ENCODE data around the gene CCNY. TPM values are rescaled to one million over a fixed set of nuclear protein-coding genes. Genes with fewer than 3 reads are reported as not detected.
A peak's percentile ranks its signal among the peaks of the same experiment; 100 is the strongest.

CCNY gene
- total RNA-seq, 1 experiment from 2014 or later = 42.1 TPM

DNA sequence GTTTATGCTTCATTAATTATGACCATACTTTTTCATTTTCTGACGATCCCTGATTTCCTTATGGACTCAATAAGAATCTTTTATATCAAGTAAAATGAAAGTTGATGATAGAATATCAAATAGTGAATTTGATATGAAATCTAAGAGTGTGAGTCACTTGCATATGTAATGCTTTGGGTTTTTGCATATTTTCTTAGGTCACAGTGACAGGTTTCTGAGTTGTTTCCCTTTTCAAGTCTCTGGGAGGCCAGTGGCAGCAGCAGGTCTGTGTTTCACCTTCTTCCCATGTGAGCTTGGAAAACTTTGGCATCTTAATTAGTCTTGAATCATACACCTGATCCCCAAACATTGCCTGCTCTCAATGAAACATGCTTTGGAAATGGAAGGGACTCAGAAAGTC lies 234.1 kb downstream of the CCNY start:
- in situ Hi-C loops (cut with HindIII; ENCODE audit: low pct_unique_long_range_greater_than_20kb, low sequenced_read_pairs) = no loop called here
- DNase-seq (ENCODE audit: low read depth) = no peak

DNA sequence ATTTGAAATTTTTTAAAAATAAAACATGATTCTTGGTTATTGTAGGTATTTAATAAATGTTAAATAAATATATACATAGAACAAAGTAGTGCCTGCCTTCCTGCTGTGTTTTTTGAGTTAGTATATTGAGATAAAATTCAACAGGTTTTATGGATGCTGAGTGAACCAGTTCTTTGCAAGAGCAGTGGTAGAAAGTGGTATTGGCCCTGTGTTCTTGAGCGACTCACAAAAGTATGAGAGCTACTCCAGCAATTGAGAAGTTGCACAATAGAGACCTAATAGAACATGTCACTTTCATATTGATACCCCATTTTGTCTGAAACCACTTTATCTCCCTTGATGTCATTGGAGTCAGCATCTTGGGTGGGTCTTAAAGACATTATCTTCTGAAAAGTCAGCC lies 236.3 kb downstream of the CCNY start:
- in situ Hi-C loops (cut with HindIII; ENCODE audit: low pct_unique_long_range_greater_than_20kb, low sequenced_read_pairs) = no loop called here
- no peak for DNase-seq (ENCODE audit: low read depth)

DNA sequence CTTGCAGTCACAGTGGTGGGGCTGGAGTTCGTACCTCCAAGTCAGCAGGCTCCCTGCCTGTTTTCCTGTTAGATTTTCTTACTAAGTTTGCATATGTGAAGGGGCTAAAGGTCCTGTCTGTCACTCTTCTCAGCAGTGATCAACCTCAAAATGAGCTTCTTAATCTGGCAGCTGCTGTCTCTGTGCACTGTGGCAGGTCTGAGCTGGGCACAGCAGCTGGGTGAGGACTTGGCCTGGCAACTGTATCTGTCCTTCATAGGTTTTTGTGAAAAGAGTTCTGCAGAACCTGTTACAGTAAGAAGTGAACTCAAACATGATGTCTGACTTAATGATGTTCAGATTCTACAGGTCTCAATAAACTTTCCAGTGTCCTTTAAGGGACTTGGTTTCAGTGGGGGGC lies 237.5 kb downstream of the CCNY start:
- no peak for DNase-seq (ENCODE audit: low read depth)
- in situ Hi-C loops (cut with HindIII; ENCODE audit: low pct_unique_long_range_greater_than_20kb, low sequenced_read_pairs) = no loop called here

DNA sequence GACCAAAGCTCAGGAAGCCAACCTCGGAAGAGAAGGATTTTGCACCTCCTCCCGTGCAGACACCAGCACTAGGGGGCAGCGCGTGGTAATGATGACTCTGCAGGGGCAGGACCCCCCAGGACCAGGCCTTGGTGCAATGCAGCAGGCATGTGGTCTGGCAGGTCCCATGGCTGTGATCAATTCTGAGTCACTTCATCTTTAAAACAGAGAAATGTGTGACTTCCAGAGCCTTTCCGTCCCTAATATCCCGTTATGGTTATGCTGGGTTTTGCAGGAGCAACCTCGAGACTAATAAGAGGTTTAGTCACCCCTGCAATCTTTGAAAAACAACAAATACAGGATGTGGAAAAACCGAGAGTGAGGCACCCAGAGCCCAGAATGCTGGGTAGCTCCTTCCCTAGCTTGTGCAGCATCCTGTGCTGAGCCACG lies 238.6 kb downstream of the CCNY start:
- in situ Hi-C loops (cut with HindIII; ENCODE audit: low pct_unique_long_range_greater_than_20kb, low sequenced_read_pairs) = no loop called here

DNA sequence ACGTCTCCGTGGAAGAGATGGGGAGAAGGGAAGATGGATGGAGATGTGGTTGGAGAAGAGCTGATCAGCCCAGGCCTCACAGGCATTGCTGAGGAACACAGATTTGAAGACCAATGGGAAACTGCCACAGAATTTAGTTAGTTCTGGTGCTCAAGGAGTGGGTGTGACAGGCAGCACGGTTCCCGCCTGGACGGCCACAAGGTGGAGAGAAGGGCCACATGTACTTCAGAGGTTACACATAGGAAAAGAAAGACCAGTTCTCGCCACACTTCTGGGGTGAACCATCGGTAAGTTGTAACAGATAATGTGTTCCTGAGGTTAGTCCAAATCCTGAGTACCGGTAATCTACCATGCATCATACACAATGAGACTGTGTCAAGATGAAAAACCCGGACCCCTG lies 239.3 kb downstream of the CCNY start:
- in situ Hi-C loops (cut with HindIII; ENCODE audit: low pct_unique_long_range_greater_than_20kb, low sequenced_read_pairs) = no loop called here
- no peak for DNase-seq (ENCODE audit: low read depth)

More for the DNA sequence above, 238.6 kb downstream of the CCNY start:
- DNase-seq (ENCODE audit: low read depth) = peak; percentile 78

DNA sequence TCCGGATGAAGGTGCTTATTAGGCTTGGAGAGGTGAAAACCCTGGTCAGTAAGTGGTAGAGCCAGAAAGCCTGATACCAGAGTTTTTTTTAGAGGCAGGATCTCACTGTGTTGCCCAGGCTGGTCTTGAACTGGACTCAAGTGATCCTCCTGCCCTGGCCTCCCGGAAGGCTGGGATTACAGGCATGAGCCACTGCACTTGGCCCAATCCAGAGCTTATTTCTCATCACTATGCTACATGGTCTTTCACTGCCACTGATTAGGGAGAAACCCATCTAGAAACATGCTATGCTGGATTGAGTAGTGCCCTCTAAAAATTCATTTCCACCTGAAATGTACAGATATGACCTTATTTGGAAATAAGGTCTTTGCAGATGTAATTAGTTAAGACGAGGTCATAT lies 240.4 kb downstream of the CCNY start:
- in situ Hi-C loops (cut with HindIII; ENCODE audit: low pct_unique_long_range_greater_than_20kb, low sequenced_read_pairs) = no loop called here
- no peak for DNase-seq (ENCODE audit: low read depth)

DNA sequence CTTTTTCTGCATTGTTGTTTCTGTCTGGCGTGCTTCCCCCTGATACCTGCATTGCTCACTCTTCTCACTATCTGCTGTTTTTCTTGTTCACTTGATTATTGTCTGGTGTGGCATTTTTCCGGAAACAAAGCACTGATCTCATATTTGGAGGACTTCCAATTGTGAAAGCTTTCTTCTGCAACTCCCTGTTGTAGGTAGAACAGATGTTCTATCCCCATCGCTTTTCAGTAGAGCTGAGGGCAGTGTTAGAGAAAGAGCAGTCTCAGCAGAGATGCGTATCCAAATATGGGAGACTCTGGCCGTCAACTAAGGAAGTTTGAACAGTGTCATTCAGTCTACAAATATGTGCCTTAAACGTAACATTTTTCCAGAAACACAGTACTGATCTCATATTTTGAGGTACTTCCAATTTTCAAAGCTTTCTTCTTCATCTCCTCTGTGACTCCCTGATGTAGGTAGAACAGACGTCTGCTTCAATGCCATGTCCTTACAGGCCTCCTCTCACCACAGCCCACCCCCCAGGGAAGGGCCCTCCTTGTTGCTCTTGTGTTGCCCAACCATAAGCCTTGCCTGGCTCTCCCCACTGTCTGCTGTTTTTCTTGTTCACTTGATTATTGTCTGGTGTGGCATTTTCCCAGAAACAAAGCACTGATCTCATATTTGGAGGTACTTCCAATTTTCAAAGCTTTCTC lies 241.8 kb downstream of the CCNY start:
- DNase-seq (ENCODE audit: low read depth) = no peak
- in situ Hi-C loops (cut with HindIII; ENCODE audit: low pct_unique_long_range_greater_than_20kb, low sequenced_read_pairs) = no loop called here

DNA sequence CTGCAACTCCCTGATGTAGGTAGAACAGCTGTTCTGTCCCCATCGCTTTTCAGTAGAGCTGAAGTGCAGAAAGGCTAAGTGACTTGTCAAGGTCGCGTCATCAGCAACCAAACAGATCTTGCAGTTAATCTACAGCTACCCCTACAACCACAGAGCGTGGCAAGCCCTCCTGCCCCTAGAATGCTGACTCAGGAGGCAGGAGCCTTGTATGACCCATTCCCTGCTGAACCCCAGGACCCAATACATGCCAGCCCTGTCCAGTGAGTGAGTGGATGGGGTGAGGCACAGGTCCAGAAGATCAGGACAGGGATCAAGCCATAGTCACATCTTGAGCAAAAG lies 242.3 kb downstream of the CCNY start:
- no peak for DNase-seq (ENCODE audit: low read depth)
- in situ Hi-C loops (cut with HindIII; ENCODE audit: low pct_unique_long_range_greater_than_20kb, low sequenced_read_pairs) = no loop called here

DNA sequence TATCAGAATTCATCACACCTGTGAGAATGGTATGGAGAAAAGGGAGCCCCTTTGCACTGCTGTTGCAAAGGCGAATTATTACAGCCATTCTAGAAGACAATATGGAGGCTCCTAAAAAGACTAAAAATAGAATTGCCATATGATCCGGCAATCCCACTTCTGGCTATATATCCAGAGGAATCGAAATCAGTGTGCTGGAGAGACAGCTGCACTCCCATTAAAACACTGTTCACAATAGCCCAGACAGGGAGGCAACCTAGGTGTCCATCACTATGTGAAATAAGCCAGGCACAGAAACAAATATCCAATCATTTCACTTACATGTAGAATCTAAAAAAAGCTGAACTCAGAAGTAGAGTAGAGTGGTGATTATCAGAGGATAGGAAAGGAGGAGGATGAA lies 242.8 kb downstream of the CCNY start:
- in situ Hi-C loops (cut with HindIII; ENCODE audit: low pct_unique_long_range_greater_than_20kb, low sequenced_read_pairs) = no loop called here
- DNase-seq (ENCODE audit: low read depth) = no peak

DNA sequence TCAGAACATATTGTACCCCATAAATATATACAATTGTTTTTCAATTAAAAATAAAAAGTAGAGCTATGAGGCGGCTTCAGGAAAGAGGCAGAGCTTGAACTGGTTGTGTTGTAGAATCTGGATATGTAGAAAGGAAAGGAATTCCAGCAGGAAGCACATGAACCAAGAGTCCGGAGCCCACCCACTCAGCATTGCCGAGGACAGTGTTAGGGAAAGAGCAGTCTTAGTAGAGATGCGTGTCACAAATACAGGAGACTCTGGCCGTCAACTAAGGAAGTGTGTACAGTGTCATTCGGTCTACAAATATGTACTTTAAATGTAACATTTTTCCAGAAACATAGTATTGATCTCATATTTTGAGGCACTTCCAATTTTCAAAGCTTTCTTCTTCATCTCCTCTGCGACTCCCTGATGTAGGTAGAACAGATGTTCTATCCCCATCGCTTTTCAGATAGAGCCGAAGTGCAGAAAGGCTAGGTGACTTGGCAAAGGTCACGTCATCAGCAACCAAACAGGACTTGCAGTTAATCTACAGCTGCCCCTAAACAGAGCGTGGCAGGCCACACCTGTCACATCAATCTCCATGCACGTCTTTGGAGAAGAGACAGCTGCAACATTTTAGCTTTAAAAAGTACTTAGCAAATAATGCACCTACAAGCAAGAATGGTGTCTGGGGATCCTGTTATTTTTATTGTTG lies 243.6 kb downstream of the CCNY start:
- in situ Hi-C loops (cut with HindIII; ENCODE audit: low pct_unique_long_range_greater_than_20kb, low sequenced_read_pairs) = no loop called here

DNA sequence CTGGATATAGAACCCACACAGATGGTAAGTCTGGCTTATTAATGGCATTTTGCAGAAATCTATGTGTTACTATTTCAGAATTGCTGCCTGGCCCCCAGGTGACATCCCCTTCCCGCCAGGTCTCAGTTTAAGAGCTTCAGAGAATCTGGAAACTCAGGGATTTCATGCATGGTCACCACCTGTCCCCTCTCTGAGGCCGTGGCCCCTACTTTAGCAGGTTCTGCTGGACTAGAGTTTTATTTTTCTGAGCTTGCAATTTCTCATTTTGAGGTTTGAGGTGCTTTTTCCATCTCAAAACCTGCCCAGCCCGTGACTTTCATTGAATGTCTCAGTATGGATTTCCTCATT lies 244.1 kb downstream of the CCNY start:
- in situ Hi-C loops (cut with HindIII; ENCODE audit: low pct_unique_long_range_greater_than_20kb, low sequenced_read_pairs) = no loop called here
- DNase-seq (ENCODE audit: low read depth) = no peak

More for the DNA sequence above, 243.6 kb downstream of the CCNY start:
- DNase-seq (ENCODE audit: low read depth) = no peak

DNA sequence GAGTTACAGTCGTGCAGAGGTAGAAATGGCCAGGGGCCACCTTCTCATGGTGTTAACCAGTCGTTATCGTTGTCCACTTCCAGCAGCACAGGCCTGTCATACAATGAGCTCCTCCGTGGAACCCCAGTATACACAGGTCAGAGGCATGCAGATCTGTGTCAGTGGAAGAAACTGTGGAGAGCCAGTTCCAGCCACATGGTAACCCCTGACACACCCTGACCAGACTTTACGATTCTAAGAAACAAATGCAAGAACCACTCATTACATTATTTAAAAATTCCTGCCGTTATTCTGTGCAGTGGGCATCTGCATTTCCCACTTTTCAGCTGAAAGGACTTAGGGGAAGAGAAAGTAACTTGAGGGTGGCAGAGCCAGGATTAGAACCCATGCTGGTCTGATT lies 245.3 kb downstream of the CCNY start:
- in situ Hi-C loops (cut with HindIII; ENCODE audit: low pct_unique_long_range_greater_than_20kb, low sequenced_read_pairs) = no loop called here
- no peak for DNase-seq (ENCODE audit: low read depth)

DNA sequence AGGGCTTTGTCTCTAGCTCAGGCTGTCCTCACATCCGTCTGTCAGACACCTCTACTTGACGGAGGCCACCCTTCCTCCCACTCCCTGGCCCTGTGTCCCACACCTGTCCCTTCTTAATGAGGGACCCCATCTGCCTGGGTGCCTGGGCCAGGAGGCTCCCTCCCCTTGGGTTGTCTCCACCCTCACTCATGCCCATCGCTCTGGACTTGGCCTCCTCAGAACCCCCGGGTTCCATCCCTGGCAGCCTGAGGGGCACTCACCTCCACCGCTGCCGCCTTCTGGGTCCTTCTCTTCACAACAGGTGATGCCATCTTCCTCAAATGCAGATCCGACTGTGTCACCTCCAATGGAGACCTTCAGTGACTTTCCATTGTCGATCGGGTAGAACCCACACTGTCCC lies 248.6 kb downstream of the CCNY start:
- DNase-seq (ENCODE audit: low read depth) = no peak
- in situ Hi-C loops (cut with HindIII; ENCODE audit: low pct_unique_long_range_greater_than_20kb, low sequenced_read_pairs) = no loop called here

DNA sequence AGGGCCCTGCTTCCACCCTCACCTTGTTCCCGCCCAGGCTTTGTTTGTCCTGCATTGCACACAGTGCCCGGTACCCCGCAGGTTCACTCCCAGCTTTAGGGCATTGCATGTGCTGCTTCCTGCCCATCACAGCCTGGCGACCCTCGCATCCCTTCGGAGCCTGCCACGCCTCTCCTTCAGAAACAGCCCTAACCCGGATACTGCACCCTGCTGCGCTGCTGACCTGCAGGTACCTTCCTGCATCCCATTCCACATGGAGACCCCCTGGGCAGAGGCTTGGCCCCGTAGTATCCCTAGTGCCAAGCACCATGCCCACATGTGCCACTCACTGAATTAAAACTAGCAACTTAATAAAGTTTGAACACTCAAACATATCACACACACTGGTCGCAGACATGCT lies 249.0 kb downstream of the CCNY start:
- in situ Hi-C loops (cut with HindIII; ENCODE audit: low pct_unique_long_range_greater_than_20kb, low sequenced_read_pairs) = no loop called here
- no peak for DNase-seq (ENCODE audit: low read depth)

DNA sequence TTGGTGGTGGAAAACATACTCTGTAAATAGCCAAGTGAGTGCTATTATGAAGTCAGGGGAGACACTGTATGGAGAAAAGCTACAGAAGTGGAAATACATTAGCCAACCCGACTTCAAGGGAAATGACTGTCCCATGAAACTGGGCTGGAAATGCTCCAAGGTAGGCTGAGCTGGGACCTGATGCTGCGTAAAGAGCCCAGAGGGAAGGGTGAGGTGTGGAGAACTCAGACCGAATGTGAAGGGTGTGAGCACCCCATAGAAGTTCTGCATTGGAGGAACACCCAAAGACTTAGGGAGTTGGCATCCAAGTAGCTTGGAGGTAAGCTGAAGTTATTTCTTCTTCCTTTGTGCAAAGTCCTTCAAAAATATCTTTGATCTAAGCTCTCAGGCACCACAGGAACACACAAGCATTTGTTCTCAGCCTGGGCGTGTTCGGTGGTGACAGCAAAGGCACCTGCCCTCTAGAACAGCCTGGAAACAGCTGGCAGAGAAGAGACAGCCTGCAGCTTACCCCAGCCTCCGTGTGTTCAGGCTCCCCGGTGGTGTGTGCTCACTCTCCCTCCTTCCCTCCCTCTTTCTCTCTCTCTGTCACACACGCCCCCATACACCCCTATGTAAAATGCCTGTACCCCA lies 249.7 kb downstream of the CCNY start:
- DNase-seq (ENCODE audit: low read depth) = no peak
- in situ Hi-C loops (cut with HindIII; ENCODE audit: low pct_unique_long_range_greater_than_20kb, low sequenced_read_pairs) = no loop called here

DNA sequence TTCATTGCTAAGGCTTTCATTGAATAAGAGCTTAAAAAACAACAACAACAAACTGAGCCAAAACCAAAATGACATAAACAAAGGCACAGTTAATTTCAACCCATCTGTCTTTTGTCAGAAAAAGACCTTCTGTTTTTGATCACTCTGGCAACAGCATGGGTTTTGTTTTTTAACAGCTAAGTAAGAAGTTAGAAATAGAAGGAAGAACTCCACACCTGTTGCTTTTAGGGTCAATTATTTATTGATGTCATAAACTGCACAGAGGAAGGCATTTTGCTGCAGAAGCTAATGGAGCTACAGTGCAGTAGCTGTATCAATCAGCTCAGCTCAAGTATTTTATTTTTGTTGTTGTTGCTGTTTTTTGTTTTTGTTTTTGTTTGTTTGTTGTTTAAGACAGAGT lies 252.5 kb downstream of the CCNY start:
- in situ Hi-C loops (cut with HindIII; ENCODE audit: low pct_unique_long_range_greater_than_20kb, low sequenced_read_pairs) = no loop called here
- no peak for DNase-seq (ENCODE audit: low read depth)

DNA sequence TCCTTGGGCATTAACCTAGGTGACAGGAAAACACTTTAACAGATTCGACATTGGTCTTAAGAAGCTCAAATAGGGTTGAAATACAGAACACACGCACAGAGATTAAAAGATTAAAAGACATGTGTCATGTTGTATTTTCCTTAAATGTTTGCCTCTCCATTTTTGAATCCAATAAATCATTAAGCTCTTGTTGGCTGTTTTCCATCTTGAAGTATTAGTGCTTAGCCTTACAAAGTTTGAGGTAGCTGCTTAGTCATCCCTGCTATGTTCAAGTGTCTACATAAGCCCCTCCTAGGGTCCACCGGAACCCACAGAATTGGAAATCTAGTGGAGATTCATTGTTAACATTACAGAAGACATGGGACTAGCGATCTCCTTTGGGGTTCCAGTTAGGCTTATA lies 256.1 kb downstream of the CCNY start:
- in situ Hi-C loops (cut with HindIII; ENCODE audit: low pct_unique_long_range_greater_than_20kb, low sequenced_read_pairs) = no loop called here
- no peak for DNase-seq (ENCODE audit: low read depth)

DNA sequence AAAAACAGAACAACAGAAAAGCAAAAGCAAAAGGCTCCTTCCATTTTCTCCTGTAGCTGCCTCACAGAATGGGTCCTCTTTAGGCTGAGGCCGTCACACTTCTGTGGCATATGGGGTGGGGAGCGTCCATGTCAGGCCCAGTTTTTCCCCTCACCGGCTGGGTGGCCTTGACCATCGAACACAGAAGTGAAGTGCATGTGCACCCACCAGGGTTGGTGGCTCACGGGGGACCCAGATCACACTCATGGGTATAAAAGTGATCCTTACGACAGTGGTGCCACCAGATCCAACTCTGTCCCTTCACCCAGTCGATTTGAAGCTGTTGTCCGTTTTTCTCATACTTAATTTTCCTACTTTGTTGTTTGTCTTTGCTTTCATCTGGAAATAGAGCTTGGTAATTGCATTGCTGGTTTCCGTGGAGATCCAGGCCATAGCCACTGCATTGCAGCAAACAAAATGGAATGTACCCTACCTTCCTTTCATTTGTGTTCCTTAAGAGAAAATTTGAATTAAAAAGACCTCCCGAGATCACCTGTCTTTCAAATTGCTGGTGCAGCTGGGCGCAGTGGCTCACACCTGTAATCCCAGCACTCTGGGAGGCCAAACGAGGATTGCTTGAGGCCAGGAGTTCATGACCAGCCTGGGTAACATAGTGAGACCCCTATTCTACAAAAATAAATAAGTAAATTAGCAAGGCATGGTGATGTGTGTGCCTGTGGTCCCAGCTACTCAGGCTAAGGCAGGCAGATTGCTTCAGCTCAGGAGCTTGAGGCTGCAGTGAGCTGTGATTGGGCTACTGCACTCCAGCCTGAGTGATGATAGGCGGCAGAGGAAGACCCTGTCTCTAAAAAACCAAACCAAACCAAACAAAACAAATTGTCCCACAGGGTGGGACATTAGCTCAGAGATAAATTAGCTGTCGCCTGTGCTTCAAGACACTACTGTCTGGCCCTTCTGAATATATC lies 258.1 kb downstream of the CCNY start:
- in situ Hi-C loops (cut with HindIII; ENCODE audit: low pct_unique_long_range_greater_than_20kb, low sequenced_read_pairs) = no loop called here

DNA sequence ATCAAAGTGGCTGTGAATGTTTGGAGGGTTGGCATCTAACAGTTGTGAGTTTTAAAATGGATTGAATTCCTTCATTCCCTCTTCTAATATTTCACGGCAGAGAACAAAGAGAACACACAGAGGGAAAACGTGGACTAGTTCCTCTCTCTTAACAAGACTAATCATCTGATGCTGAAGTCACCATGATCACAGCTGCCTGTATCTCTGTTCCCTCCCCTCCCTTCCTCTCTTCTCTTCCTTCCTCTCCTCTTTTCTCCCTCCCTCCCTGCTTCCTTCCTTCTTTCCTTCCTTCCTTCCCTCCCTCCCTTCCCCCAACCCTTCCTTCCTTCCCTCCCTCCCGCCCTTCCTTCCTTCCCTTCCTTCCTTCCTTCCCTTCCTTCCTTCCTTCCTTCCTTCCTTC lies 258.8 kb downstream of the CCNY start:
- DNase-seq (ENCODE audit: low read depth) = no peak
- in situ Hi-C loops (cut with HindIII; ENCODE audit: low pct_unique_long_range_greater_than_20kb, low sequenced_read_pairs) = no loop called here

More for the DNA sequence above, 258.1 kb downstream of the CCNY start:
- DNase-seq (ENCODE audit: low read depth) = no peak
